Upper lobe of left lung (tissue), 4 donors: ENCODE results near the gene FLOT1.

Experiments used
- CTCF ChIP-seq, 6 experiments: fragments of 450-650 bp in 4 of 6; fragments of 200-600 bp in 2 of 6; sonication (generic) in 2 of 6; IDR thresholded peaks; one replicate each; pipeline ENCODE4 v1.5.1; 2016 to 2019; ENCODE audit warnings: antibody characterized with exemption in 6 of 6
- EP300 ChIP-seq, 4 donors: sonication (generic); formaldehyde crosslinking; IDR thresholded peaks; one replicate each; pipeline ENCODE4 v1.5.1; 2017; ENCODE audit warnings: antibody characterized with exemption in 4 of 4, control low read depth in 2 of 4
- POLR2A ChIP-seq, 4 donors: fragments of 450-650 bp; IDR thresholded peaks; one replicate each; pipeline ENCODE4 v1.5.1; 2016 to 2017; ENCODE audit warnings: antibody characterized with exemption in 4 of 4, mild to moderate bottlenecking in 2 of 4
- POLR2AphosphoS5 ChIP-seq, 2 donors: sonication (generic); formaldehyde crosslinking; IDR thresholded peaks; one replicate each; pipeline ENCODE4 v1.5.1; 2017; ENCODE audit warnings: antibody characterized with exemption in 2 of 2

GRCh38 chr6:30691208-30691847 is 51.2 kb downstream of the FLOT1 start:
- no peak for TF ChIP-seq CTCF (IDR thresholded peaks at IDR 0.05)
- TF ChIP-seq EP300 (IDR thresholded peaks at IDR 0.05): no peak
- no peak for TF ChIP-seq POLR2AphosphoS5 (IDR thresholded peaks at IDR 0.05)
- no peak for TF ChIP-seq POLR2A (IDR thresholded peaks at IDR 0.05)
